ENCODE results near the gene GPR87. TPM values are rescaled to one million over a fixed set of nuclear protein-coding genes. Genes with fewer than 3 reads are reported as not detected.

The GPR87 gene
- polyA plus RNA-seq, 1 donor (not counting 4 experiments of a cell fraction or from before 2014, with no cell fraction given), result 109 TPM

GRCh38 chr3:151312972-151313371 lies 3.6 kb downstream of the GPR87 start:
- FAIRE-seq (no peak), DNase-seq (ENCODE audit: low read depth, low spot score) (no peak)
- Histone ChIP-seq H3K9me3 (ENCODE audit: control insufficient read depth, low read depth, low read length) (no peaks in the 10 kb centered on the region), H3K4me3 (ENCODE audit: control insufficient read depth in 2 of 3, extremely low read depth in 1 of 3, insufficient read depth in 2 of 3, low read depth in 1 of 3, low read length in 3 of 3) (peak overlapping the region in 2 of 3 experiments; percentile 29 to 38), H3K9ac (ENCODE audit: control insufficient read depth, extremely low read depth, insufficient read depth, low read length) (no peak overlapping the region), H3K79me2 (ENCODE audit: control insufficient read depth, insufficient read depth, low read length) (peaks cover 84% of the 10 kb centered on the region), H3K27ac (ENCODE audit: control insufficient read depth, insufficient read depth, low read length) (no peak overlapping the region), H4K20me1 (ENCODE audit: control insufficient read depth, extremely low read depth, insufficient read depth, low read length) (peaks cover 3% of the 10 kb centered on the region), H3K4me2 (ENCODE audit: control insufficient read depth, extremely low read depth, insufficient read depth, low read depth, low read length) (peak overlapping the region; percentile 63), H3K4me1 (ENCODE audit: control insufficient read depth, extremely low read depth, insufficient read depth, low read length) (peaks cover 56% of the 10 kb centered on the region), H3K36me3 (ENCODE audit: control insufficient read depth in 2 of 2, extremely low read depth in 1 of 2, insufficient read depth in 2 of 2, low read length in 2 of 2) (peaks cover 4 to 22% of the 10 kb centered on the region in 2 experiments), H3K27me3 (ENCODE audit: control insufficient read depth, extremely low read depth, insufficient read depth, low read length) (no peaks in the 10 kb centered on the region), H2AFZ (ENCODE audit: control insufficient read depth, low read length) (no peak overlapping the region), H3K9me1 (ENCODE audit: control insufficient read depth, extremely low read depth, insufficient read depth, low read length) (no peaks in the 10 kb centered on the region)
- TF ChIP-seq EZH2 (IDR thresholded peaks at IDR 0.05; ENCODE audit: low read length) (no peak), CTCF (optimal IDR thresholded peaks at IDR 0.05 in 1 of 3, IDR thresholded peaks at IDR 0.05 in 1 of 3, conservative IDR thresholded peaks at IDR 0.05 in 1 of 3; ENCODE audit: extremely low read depth in 1 of 3, insufficient read depth in 2 of 3, low read length in 3 of 3) (no peak)
- dilution Hi-C loops (cut with MboI; ENCODE audit: extremely low pct_ligation_motif_present, low sequenced_read_pairs), result no loop called here

- peaks cover 4 to 19% of the 10 kb centered on the region in 2 experiments for H3K36me3 ChIP-seq (ENCODE audit: control insufficient read depth in 2 of 2, extremely low read depth in 1 of 2, insufficient read depth in 2 of 2, low read length in 2 of 2)
- no peaks in the 10 kb centered on the region for H3K27me3 ChIP-seq (ENCODE audit: control insufficient read depth, extremely low read depth, insufficient read depth, low read length)
- H3K9me3 ChIP-seq (ENCODE audit: control insufficient read depth, low read depth, low read length), result no peaks in the 10 kb centered on the region
- H3K9me1 ChIP-seq (ENCODE audit: control insufficient read depth, extremely low read depth, insufficient read depth, low read length), result no peaks in the 10 kb centered on the region
- peak overlapping the region; percentile 15 for H3K4me2 ChIP-seq (ENCODE audit: control insufficient read depth, extremely low read depth, insufficient read depth, low read depth, low read length)
- H3K9ac ChIP-seq (ENCODE audit: control insufficient read depth, extremely low read depth, insufficient read depth, low read length), result no peak overlapping the region
- DNase-seq (ENCODE audit: low read depth, low spot score) (no peak), FAIRE-seq (no peak)
- peaks cover 72% of the 10 kb centered on the region for H3K4me1 ChIP-seq (ENCODE audit: control insufficient read depth, extremely low read depth, insufficient read depth, low read length)
- peak overlapping the region; percentile 19 for H3K27ac ChIP-seq (ENCODE audit: control insufficient read depth, insufficient read depth, low read length)
- no peak overlapping the region for H2AFZ ChIP-seq (ENCODE audit: control insufficient read depth, low read length)
- dilution Hi-C loops (cut with MboI; ENCODE audit: extremely low pct_ligation_motif_present, low sequenced_read_pairs), result no loop called here
- H4K20me1 ChIP-seq (ENCODE audit: control insufficient read depth, extremely low read depth, insufficient read depth, low read length), result peaks cover 3% of the 10 kb centered on the region
- H3K79me2 ChIP-seq (ENCODE audit: control insufficient read depth, insufficient read depth, low read length), result peaks cover 80% of the 10 kb centered on the region
- TF ChIP-seq EZH2 (IDR thresholded peaks at IDR 0.05; ENCODE audit: low read length) (no peak), CTCF (optimal IDR thresholded peaks at IDR 0.05 in 1 of 3, IDR thresholded peaks at IDR 0.05 in 1 of 3, conservative IDR thresholded peaks at IDR 0.05 in 1 of 3; ENCODE audit: extremely low read depth in 1 of 3, insufficient read depth in 2 of 3, low read length in 3 of 3) (no peak)
- no peak overlapping the region for H3K4me3 ChIP-seq (ENCODE audit: control insufficient read depth in 2 of 3, extremely low read depth in 1 of 3, insufficient read depth in 2 of 3, low read depth in 1 of 3, low read length in 3 of 3)
Measured at GRCh38 chr3:151309566-151309965, 7.1 kb downstream of the GPR87 start.

Measured in keratinocyte (primary cell).